ENCODE measurements around the gene IL17REL.
"Not testable (repeated sequence)": the region's sequence is repeated elsewhere in the genome, so short reads cannot be mapped to it uniquely, and the experiment has no call there.

Gene IL17REL

DNA sequence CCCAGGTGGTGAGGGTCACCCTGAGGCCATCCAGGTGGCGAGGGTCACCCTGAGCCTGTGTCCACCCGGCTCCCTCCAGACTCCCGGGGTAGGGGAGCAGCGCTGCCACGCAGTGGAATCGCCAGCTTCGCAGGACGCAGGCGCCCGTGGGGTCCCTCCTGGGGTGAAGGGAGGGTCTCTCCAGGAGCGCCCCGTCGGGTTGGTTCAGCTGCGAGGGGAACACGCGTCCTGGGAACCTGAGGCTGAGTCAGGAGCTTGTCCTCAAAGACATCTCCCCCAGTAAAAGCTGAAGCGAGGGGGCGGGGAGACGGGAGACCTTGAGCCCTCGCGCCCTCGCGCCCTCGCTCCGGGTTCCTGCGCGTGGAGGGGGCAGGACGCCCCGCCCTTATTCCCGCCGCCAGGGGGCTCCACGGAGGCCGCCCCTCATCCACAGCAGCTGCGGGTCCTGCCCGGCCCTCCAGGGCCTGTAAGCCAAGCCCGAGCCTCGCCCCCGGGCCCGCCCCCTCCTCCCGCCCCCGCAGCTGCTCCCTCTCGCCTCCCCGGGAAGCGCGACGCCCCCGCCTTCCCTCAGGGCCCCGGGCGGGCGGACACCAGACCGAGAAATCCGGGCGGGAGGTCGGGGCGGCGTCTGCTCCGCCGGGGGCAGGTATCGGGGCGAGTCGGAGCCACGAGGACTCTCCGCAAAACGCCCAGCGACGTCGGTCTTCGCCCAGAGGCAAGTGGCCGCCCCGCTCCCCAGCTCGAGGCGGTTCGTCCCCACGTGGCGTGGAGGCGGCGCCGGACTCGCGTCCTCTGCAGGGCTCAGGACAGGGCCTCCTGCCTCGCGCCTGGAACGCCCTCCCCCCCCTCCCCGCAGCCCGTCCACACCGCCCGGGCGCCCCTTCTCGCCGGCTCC is 29.2 kb downstream of the IL17REL start:
- ATAC-seq, result peak in 1 of 2 donors; percentile 18

DNA sequence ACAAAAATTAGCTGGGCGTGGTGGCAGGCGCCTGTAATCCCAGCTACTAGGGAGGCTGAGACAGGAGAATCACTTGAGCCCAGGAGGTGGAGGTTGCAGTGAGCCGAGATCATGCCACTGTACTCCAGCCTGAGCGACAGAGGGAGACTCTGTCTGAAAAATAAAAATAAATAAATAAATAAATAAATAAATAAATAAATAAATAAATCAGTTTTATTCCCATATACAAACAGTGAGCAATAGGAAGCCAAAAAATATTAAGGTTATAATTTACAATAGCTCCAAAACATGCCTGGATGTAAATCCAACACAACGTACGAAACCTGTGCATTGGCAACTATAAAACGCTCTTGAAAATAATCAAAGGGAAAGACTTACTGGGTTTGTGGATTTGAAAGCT is 30.8 kb downstream of the IL17REL start:
- not testable (repeated sequence) for ATAC-seq

DNA sequence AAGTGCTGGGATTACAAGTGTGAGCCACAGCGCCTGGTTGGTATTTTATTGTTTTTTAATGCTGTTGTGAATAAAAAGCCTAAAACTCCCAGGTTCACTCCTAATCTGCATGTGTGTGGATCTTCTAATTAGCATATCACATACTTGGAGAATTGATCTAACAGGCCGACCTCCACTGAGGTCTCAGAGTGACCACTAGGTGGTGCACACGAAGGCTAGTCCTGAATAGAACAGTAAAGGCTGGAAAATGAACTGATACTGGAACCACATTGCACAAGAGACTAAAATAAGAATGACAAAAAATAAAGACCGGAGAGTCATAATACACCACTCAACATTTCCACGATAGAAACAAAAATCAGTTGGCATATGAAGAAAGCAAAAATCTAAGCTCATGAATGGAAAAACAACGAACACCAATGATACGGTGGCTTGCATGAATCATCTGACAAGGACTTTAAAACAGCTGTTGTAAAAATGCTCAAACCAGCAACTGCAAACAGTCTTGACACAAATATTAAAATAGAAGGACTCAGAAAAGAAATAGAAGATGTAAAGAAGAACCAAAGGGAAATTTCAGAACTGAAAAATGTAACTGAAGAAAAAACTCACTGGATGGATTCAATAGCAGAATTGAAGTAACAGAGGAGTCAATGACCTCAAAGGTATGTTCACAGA is 32.8 kb downstream of the IL17REL start:
- peak; percentile 30 to 40 for ATAC-seq

DNA sequence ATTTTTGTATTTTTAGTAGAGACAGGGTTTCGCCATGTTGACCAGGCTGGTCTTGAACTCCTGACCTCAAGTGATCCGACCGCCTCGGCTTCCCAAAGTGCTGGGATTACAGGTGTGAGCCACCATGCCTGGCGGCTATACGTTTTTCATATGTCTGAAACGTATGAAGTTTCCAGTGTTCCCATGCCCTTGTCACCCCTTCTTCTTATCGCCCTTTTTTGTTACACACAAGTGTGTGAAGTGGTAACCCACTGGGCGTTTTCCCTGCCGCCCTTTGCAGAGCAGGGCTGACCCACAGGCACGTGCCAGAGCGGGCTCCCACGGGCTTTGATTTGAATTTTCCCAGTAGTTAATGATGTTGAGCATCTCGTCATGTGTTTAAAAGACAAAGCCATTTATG is 35.0 kb downstream of the IL17REL start:
- no peak for ATAC-seq

DNA sequence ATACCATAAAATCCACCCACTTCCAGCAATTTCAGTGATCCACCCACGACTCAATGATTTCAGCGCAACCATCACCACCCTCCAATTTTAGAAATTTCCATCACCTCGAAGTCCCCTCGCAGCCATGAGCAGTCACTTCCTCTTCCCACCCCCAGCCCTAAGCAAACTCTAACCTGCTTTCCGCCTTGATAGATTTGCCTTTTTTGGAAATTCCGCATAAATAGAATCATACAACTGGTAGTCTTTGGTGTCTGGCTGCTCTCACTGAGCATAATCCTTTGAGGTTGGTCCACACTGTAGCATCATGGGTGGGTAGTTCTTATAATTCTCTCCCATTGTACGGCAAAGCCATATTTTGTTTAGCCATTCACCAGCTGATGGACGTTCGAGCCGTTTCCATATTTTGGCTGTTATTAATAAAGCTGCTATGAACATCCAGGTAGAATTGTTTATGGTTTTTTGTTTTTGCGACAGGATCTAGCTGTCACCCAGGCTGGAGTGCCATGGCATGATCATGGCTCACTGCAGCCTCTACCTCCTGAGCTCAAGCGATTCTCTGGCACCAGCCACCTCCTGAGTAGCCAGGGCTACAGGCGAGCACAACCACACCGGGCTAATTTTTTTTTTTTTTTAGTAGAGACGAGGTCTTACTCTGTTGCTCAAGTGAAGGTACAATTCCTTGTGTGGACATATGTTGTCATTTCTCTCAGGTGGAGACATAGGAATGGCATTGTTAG is 36.0 kb downstream of the IL17REL start:
- ATAC-seq, result peak; percentile 68 to 73

DNA sequence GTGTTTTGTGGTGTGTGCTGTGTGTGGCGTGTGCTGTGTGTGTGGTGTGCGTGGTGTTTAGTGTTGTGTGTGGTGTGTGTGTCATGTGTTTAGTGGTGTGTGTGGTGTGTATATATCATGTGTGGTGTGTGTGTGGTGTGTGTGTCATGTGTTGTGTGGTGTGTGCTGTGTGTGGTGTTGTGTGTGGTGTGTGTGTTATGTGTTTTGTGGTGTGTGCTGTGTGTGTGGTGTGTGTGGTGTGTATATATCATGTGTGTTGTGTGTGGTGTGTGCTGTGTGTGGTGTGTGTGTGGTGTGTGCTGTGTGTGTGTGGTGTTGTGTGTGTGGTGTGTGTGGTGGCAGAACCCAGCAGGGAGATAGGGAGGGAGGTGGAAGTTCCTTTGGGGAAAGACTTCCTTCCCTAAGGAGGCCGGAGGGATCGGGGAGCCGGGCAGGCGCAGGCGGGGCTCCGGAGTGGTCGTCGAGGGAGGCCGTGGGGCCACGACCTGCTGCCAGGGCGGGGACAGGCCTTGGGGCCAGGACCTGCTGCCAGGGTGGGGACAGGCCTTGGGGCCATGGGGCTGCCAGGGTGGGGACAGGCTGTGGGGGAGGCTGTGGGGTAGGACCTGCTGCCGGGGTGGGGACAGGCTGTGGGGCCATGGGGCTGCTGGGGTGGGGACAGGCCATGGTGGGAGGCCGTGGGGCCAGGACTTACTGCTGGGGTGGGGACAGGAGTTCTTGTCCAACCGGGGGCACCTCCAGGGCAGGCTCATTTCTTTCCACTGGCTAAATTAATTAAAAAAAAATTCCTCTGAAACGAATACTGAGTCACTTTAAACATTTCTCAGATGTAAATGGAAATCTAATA is 36.8 kb downstream of the IL17REL start:
- peak; percentile 30 to 45 for ATAC-seq

DNA sequence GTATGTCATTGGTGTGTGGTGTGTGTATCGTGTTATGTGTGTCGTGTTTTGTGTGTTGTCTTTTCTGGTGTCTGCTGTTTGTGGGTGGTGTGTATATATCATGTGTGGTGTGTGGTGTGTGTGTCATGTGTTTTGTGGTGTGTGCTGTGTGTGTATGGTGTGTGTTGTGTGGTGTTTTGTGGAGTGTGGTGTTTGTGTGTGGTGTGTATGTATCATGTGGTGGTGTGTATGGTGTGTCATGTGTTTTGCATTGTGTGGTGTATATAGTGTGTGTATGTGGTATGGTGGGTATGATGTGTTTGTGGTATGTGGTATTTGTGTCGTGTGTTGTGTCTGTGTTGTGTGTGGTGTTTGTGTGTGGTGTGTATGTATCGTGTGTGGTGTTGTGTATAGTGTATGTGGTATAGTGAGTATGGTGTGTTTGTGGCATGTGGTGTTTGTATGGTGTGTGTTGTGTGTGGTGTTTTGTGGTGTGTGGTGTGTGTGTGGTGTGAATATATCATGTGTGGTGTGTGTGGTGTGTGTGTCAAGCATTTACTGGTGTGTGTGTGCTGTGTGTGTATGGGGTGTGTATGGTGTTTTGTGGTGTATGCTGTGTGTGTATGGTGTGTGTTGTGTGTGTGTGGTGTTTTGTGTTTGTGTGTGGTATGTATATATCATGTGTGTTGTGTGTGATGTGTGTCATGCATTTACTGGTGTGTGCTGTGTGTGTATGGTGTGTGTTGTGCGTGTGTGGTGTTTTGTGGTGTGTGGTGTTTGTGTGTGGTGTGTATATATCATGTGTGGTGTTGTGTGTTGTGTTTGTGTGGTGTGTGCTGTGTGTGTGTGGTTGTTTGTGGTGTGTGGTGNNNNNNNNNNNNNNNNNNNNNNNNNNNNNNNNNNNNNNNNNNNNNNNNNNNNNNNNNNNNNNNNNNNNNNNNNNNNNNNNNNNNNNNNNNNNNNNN is 39.3 kb downstream of the IL17REL start:
- no peak for ATAC-seq

DNA sequence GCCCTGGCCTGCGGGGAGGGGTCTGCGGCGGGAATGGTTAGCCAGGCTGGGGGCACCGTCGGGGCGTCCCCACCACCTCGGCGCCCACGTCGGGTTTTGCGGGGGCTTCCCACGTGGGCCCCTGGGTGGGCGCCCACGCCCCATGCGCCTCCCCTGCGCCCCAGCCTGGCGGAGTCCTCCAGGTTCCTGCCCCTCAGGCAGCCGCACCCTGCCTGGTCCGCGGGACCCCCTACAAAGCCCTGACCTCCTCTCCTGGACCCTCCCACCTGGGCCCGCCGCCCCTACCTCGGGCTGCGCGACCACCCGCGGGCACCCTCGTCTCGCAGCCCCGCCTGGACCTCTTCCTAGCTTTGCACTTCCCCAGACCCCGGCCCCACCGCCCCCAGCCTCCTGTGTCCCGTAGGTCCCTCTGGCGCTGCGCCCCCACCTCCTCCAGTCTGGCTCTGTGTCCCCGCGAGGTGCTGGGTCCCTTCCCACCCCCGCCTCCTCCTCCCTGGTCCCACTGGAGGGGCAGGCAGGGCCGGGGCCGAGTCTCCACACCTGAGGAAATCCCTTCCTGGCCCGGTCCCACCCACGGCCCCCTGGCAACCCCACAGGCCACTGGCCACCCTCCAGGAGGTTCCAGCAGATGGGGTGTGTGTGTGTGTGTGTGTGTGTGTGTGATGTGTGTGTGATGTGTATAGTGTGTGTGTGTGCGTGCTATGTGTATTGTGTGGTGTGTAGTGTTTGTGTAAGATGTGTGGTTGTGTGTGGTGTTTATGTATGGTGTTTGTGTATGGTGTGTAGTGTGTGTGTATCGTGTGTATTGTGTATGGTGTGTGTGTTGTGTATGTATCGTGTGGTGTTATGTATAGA is 40.2 kb downstream of the IL17REL start:
- no peak for ATAC-seq

DNA sequence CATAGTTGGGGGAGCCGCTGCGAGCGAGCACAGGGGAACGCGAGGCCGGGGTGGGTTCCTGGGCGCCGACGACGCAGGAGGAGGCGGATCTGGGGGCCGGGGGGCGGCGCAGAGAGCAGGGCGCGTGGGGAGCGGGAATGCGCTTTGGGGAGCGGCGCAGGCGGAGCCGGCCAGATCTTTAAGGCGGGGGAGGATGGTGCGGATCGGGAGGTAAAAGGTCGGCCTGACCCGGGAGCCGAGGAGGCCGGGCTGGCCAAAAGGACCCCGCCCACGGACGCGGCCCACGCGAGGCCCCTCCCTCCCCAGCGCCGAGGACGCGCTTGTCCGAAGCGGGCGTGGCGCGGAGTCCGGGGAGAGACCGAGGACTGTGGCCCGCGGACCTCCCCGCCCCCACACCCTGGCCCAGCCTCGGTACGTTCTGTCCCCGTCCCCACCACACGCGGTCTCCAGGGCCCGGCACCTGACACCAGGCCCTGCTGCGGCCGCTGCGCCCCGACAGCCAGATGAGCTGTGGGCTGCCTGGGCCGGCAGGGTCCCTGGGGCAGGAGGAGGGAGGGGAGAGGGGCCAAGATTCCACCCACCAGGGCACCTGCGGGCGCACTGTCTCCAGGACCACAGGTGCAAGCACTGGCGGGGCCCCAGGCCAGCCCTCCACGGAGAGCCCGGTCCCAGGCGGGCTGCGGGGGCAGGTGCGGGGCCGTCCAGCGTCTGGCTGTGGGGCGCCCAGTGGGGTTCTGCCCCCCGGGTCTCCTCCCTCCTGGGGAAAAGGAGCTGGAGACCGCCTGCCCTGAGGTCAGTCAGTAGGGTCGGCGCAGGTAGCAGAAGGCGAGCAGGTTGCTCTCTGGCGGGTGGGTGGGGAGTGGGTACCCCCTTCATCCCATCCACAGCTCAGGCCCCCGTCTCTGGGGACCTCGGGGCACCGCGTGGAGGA is 41.1 kb downstream of the IL17REL start:
- peak; percentile 48 to 58 for ATAC-seq

DNA sequence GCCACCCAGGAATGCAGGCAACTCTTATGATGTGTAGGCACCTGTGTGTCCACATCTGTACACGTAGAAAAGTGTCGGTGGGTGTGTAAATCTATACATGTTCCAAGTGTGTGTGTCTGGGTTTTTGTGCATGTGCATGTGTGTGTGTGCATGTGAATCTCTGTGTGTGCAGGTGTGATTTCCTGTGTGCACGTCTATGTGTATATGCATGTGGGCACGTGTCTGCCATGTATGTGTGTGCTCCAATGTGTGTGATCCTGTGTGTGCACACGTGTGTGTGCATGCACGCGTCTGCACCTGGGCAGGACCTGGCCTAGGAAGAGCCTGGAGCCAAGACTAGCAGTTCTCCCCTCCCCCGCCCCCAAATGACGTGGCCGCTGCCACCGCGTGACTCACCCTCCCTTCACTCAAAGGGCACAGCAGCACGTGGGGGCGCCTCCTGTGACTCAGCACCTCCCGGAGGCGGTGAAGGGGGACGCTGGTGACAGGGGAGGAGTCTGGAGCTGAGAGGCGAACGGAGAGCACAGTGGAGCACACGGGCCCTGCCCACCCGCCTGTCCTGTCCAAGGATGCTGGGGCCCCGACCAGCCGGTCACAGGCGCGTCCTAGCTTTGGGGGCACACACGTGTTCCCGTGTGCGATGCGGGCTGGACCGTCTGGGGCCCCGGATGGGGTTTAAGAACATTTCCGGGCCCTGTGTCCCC is 41.9 kb downstream of the IL17REL start:
- peak; percentile 91 for ATAC-seq

DNA sequence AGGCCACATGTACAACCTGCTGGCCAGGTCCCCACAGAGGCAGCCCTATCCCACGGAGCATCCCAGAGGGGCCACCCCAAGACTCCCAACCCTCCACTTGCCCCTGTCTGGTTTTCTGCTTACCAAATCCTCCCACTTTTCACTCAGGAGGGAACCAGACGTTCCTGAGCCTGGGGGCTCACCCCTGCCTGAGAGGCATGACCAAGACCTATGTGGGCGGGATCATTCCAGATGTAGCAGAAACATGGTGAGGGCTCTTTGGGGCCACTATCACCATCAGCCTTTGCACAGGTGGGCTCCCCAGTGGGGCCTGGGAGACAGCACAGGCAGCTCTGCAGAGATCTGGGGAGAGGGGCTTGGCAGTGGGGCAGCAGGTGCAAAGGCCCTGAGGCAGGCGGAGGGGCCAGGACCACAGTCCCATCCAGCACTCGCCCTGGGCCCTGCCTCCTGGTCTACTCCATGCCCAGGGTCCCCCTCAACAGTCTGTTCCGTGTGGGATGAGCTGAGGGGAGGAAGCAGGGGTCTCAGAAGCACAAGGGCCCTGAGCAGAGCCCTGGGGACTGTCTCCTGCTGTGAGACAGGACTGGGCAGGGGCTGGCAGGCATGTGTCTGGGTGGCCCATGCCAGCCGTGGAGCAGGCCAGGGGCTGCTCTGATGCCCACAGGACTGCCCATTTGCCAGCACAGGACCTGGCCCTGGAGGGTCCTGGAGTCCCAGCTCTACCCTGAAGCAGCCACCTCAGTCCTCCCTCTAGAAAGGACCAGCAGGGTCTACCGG is 42.6 kb downstream of the IL17REL start:
- peak in 1 of 2 donors; percentile 1 for ATAC-seq

DNA sequence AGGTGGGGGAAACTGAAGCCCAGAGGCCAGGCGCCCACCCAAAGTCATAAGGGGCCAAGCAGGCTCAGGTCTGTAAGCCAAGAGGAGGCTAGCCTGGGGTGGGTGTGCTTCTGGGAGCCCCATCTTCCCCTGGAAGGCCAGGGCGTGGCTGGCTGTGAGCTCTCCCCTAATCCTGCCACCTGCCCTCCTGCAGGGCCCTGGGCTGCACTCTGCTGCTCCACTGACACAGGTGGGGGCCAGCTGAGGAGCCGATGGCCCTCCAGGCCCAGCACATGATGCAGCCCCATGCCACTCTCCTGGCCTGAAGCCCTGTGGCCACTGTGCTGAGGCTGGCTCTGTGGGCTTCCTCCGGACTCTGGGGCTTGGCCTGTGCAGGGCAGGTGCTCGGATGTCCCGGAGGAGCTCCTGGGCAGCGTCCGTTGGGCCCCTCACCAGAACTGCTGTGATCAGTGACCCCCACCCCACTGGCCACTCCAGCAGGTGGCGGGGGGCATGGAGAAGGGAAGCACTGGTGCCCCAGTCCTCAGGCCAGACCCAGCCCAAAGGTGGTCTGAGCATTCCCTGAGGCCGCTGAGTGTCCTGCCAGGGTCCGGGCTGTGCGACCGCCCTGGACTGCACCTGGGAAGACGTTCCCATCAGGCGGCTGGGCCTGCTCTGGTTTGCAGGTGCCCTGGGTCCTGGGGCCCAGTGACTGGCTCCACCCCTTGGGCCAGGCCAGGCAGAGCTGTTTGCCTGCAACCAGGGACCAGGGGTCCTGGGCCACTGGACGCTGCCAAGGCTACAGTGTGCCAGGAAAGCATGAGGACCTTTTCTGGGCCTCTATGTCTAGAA is 43.5 kb downstream of the IL17REL start:
- ATAC-seq, result no peak

DNA sequence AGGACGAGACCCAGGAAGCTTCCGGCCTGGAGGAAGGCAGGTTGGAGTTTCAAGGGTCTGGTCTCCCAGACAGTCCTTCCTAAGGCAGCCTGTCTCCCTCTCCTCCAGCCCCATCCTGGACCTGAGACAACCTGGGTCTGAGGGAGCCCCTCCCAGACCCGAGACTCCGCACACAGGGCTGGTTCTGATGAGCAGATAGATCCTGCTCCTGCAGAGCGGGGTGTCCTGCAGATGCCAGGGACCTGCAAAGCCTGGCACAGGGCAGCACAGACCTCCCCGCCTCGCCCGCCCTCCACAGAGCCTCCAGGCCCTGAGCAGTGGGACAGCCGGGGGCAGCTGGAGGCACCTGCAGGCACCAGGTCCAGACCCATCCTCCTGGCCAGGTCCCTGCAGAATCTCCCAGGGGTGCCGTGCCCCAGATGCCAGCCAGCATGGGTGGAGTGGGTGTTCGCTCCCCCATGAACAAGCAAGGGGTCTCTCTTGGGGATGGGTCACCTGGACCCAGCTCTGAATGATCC is 44.2 kb downstream of the IL17REL start:
- no peak for ATAC-seq

DNA sequence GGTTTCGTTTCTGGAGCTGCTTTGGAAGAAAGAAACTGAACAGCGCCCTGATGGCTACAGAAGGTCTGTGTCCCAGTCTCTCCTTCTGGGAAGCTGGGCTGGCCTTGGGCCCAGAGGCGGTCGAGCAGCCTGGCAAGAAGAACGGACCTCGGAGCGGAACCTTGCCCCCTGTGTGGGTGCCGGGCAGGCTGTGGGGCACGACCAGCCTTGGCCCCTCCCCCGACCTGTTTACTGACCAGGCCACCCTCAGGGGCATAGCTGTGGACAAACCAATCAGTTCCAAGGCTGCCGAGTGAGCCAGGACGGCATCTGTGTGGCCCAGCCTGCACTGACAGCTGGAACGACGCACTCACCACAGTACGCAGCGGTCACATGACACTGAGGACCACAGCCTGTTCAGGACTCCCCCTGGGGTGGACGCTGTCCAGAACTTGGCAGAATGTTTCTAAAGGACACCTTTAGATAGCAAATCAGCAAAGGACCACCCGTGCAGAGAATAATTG is 44.8 kb downstream of the IL17REL start:
- ATAC-seq, result no peak

DNA sequence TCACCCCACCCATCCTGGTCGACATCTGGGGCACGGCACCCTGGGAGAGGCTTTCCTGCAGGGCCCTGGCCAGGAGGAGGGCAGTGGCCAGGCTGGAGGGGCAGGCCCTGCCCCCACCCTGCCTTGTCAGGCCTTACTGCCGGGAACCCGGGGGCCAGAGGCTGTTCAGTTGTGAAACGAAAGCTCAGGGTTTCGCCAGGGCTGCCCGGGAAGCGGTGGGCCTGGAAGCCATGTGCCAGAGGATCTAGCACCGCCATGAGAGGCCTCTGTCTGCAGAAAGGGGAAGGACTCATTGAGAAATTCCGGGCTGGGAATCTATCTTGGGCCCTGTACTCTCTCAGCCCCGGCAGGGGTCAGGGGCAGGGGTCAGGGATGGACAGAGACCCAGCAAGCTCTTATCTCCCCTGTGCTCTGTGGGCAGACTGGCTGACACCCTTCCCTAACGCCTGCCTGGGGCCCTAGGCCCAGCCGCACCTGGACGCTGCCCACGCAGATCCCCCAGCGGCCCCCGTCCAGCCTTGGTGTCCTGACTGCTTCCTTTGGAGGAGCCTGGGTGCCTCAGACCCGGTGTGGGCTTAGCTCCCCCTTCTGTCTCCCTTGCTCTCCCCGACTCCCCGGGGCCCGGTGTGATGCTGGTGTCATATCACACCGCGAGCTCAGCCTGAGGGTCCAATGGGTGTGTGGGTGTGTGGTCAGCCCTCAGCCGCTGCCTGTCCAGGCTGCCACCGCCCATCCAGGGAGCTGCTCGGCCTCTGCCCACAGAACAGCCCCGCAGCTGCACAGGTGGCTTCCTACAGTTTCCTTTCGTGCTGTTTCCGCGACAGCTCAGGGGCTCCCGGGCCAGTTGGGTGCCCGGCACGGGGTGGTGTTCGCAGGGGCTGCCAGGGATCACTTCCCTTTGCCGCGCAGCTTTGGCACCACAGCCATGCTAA is 45.5 kb downstream of the IL17REL start:
- no peak for ATAC-seq

Data from activated CD4-positive, CD25-positive, alpha-beta regulatory T cell treated with anti-CD3 and anti-CD28 coated beads, Interleukin-2, amount 50 U/mL, for 24 hours (primary cell).